ENCODE measurements around the gene NAV2.

GRCh38 chr11:20048707-20049106 is 336.1 kb downstream of the NAV2 start:
- TF ChIP-seq CTCF (IDR thresholded peaks at IDR 0.05; ENCODE audit: borderline replicate concordance, extremely low read depth, low read length, poor library complexity, severe bottlenecking) (no peak), EZH2 (IDR thresholded peaks at IDR 0.05; ENCODE audit: borderline replicate concordance, low read depth, low read length, severe bottlenecking) (no peak)

All from DND-41 (cell line).